ENCODE measurements around the gene PKIG.
"Not testable (repeated sequence)": the region's sequence is repeated elsewhere in the genome, so short reads cannot be mapped to it uniquely, and the experiment has no call there.

The PKIG gene

DNA sequence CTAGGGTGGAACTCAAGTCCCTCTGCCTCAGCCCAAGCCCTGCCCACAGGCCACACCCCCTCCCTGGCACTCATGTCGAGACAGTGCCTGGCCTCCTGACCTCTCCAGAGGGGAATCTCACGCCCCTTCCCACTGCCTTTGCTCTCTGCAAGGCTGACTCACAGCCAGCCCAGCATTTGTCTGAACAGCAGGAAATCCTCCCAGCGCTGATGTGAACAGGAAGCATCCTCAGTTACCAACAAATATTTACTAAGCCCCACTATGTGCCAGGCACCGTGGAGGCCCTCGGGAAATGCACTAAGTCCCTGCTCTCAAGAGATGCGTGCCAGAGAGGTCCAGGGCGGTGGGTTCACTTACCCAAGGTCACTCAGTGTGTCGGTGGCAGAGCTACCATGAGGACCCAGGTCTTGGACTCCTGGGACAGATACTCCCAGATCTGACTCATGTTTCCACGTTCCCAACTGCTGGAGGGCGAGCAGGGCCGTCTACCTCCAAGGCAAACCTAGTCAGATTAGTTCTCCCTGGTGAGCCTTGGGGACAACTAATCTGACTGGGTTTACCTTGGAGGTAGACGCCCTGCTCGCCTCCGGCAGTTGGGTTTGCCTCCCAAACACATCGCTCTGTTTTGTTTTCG, 61.3 kb downstream of the PKIG start:
- peak; percentile 76 for DNase-seq

DNA sequence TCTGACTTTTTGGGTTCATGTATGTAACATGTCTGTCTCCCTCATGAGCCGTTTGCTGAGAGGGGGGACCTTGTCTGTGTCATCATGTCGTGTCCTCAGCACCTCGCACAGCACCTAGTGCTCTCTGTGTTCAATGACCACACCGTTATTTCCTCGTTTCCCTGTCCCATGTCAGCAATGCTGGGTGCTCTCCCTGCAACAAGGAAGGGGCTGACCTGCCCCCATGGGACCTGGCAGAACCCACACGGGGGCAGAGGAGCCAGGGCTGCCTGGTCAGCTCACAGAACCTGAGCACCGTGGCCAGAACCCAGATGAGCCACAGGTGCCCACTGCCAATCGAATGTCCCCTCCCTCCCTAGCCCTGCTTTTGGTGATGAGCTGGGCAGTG, 61.8 kb downstream of the PKIG start:
- no peak for DNase-seq

DNA sequence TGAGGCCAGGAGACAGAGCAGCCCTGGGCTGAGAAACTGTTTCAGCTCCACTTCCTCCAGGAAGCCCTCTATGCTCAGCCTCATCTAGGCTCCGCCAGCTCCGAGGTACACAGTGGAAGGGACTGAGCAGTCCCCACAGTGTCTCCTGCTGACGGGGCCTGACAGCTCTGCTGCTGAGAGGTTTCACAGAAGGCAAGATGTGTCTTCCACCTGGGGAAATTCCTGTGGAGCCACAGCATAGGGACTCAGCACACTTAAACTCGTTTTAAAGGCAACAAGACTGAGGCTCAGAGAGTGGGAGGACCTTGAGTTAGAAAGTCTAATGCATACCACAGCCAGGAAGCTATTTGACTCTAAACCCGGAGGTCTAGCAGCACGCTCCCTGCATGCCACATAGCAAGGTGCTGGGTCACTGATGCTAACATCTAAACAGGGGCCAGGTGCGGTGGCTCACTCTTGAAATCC, 62.3 kb downstream of the PKIG start:
- no peak for DNase-seq

DNA sequence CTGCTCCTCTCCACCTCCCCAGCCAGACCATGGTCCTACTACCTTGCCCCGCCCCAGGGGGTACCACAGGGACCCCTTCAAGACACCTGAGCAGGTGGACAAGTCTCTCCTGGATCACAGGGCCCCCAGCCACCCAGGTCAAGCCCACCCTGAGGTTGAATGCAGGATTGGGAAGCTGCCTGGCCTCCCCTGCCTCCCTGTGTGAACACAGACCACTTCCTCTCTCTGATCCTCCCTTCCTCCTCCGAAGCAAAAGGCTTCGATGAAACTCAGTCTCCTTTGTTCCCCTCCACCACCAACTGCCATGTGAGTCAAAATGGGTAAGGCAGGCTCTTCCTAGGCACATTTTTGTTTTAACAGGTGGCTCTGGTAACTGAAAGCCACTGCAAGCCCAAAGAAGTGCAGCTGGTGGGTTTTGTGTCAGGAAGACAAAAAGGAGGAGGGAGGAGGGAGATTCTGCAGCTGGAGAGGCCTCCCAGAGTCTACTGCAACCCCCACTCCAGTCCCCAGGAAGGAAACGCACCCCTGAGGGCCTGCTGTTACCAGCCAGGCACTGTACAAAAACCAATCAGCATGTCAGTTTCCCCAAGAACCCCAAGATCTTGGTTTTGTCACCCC, 63.8 kb downstream of the PKIG start:
- DNase-seq, result no peak

DNA sequence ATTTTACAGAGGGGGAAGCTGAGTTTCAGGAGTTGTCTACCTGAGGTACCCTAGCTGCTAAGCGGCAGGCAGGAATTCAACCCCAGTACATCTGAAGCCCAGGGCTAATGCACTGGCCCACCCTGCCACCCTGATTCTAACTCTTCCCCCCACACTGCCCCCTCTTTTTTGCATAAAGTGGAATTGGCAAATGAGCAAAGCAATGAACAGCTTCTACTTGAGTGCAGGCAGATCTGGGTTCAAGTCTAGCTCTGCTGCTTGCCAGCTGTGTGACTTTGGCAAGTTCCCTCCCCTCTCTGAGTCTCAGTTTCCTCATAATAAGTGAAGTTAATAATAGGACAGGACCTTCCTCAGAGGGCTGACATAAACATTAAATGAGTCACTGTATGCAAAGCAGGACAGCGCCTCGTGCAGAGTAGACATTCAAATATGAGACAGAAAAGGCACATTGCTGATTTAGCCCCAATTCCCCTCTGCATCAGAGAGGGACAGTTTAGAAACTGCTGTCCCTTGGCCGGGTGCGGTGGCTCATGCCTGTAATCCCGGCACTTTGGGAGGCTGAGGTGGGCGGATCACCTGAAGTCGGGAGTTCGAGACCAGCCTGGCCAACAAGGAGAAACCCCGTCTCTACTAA, 64.4 kb downstream of the PKIG start:
- no peak for DNase-seq

DNA sequence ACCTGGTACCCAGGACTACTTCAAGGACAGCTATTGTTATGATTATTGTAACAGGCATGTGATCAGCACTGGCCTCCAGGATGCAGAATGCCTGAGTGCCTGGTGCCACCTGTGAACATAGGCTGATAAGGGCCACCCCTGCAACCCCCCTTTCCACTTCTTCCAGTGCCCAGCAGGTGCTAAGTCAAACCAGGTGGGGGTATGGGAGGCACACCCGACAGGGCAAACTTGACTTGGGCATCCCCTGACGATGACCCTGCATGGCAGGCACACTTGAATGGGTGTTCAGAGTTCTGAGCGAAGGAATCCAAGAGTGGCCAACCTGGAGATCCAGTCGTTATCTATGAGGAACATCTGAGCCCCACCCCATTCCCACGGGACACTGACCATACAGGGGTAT, 65.7 kb downstream of the PKIG start:
- no peak for DNase-seq

DNA sequence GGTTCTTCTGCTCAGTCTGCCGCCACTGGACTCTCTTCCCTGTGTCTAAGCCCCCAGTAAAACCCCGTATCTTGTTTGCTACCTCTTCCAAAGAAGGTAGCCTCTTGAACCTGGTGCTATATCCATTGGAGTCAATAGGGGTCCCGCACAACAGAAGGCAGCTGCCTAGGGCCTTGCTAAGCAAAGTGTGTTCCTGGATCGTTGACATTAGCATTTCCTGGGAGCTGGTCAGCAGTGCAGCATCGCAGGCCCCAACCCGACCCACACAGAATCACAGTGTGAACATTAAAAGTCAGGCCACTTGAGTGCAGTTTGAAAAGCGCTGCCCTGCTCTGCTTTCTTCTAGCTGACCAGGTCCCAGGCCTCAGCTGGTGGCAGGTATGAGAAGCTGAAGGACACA, 66.2 kb downstream of the PKIG start:
- DNase-seq, result no peak

DNA sequence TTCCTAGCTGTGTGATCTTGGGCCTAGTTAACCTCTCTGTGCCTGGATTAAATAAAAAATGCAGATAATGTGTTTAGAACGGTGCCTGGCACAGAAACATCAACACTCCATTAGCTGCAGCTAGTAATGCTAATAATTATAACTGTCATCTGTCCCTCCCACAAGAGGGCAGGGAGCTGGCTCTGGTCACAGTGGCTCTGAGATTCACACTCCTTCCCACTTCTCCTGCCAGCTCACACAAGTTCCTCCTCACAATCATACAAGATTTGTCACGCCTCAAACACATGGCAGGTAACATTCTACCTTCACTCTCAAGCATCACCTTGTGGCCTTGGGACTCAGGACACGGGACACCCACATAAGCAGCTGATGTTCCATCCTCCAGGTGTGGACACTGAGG, 66.7 kb downstream of the PKIG start:
- DNase-seq, result no peak

DNA sequence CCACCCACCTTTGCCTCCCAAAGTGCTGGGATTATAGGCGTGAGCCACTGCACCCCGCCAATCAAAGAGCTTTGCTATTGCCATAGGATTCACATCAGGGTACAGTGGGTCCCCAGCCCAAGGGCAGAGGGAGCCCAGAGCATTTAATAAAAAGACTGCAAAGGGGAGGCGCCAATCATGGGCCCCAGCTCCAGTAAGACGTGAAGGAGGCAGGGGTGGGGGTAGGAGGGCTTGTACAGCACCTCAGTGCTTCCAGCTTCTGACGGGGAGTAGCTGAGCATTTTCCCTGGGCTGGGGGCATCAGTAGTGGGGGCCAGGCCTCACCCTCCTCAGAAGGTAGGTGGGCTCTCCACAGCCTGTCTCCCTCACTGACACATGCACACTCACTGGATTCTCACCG, 67.6 kb downstream of the PKIG start:
- DNase-seq, result no peak

DNA sequence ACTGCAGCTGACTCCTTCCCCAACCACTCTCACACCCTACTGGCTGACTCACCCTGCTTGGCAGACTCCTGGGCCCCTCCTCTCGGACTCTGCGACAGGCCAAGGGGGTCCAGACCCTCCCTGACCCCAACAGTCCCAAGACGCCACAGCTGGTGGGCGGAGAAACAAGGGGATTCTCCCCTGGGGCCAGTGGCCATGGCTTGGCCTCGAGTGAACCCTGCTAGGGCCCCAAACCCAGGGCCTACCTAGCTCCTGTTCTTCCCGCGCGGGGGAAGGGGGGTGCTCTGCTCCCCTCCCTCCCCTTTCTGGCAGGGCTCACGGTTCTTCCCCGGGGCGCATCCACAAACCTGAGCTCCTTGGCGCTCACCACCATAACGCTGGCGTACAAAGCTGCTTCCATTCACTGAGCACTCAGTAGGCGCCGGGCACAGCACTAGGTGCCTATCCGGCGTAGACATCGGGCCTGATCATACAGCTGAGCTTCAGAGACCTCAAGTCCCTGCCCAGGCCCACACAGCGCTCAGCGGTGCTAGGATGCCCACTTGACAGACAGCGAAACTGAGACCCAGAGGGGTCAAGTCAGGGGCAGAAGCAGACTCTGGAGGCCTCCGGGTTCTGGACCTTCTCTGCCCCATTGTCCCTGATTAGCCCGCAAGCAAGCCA, 68.5 kb downstream of the PKIG start:
- DNase-seq, result no peak

DNA sequence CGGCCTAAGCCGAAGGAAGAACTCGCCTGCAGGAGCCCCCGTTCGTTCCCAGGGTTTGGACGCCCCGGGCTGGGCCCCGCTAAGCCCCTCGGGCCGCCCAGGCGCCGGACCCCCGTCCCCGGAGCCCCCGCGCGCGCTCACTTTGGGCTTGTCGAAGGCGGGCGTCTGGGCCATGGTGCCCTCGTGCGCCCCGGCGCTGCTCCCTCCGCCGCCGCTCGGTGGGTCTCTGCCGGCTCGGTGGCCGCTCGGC, 69.0 kb downstream of the PKIG start:
- no peak for DNase-seq

DNA sequence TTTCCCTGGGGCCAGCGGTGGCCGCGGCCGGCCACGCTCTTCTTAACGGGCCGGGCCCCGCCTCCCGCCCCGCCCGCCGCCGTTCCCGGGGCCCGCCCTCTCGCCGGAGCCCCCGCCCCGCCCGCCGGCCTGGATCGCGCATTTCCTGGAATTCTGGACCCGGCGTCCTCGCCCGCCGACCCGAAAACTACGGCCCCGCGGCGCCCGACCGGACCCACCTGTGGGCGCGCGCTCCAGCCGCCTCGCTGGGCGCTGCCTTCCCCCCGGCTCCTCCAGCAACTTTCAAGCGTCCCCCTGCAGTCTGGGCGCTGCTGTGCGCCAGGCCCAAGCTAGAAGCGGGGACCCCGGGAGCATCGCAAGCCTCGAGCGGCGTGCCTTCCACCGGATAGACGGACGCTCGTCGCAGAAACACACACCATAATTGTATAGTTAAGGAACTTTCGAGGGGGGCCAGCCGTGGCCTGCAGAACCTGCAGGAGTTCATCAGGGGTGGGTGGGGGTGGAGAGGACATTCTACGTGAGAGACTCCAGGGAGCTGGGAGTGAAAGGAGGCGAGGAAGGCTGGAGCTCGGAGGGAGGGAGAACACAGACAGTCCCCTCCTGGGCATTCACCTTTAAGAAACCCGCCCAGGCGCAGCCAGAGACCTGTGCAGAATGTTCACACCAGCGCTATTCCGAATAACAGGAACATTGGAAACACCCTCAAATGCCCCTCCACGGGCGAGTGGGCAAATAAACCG, 69.5 kb downstream of the PKIG start, which contains the start of gene ADA:
Gene ADA, minus strand, starts transcription at position 16 of the 740 bp plus-strand sequence. CDS start 92 bp downstream, outside the sequence.
- DNase-seq, result no peak

DNA sequence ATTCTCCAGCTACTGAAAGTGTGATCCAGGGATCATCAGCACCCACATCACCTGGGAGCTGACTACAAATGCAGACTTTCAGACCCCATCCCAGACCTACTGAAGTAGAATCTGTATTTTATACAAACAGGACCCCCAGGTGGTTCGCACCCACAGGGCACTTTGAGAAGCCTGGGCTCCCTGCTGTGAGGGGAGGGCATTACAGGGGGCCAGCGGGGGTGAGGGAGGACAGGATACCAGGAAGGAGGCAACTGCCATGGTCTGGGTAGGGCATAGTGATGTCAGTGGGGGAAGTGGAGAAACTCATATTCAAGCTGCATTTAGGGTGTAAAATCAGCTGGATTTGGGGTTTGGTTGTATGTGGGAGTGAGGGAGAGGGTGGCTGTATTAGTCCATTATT, 71.2 kb downstream of the PKIG start:
- DNase-seq, result no peak

DNA sequence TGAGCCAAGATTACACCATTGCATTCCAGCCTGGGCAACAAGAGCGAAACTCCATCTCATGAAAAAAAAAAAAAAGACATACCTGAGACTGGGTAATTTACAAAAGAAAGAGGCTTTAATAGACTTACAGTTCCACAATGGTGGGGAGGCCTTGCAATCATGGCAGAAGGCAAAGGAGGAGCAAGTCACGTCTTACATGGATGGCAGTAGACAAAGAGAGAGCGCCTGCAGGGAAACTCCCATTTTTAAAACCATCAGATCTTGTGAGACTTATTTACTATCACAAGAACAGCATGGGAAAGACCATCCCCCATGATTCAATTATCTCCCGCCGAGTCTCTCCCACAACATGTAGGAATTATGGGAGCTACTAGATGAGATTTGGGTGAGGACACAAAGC, 71.8 kb downstream of the PKIG start:
- DNase-seq, result not testable (repeated sequence)

DNA sequence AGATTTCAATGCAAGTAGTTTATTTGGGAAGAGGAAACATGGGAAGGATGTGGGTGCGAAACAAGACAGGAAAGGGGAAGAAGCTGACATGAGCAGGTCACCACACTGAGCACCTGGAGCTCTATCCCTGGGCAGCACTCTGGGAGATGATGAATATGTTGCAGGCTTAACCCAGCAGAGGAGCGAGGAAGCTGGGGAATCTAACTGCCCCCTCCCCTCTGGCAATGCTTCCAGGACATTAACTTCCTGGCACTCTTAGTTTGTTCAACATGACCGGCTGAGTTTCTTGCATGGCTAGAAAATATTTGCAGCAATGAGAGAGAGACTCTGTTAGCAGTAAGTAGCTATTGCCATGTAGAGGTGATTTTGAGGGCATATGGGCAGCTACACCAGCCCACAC, 74.1 kb downstream of the PKIG start:
- DNase-seq, result no peak

DNA sequence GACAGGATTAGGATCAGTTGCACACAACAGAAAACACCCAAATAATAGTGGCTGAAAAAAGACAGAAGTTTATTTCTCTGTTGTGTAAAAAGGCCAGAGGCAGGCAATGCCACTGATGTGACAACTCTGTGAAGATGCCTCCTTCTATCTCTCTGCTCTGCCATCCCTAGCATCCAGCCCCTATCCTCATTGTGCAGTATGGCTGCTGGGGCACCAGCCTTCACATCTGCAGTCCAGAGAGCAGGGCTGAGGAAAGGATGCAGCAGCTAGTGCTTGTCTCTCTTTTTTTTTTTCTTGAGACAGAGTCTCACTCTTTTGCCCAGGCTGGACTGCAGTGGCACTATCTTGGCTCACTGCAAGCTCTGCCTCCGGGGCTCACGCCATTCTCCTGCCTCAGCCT, 75.5 kb downstream of the PKIG start:
- DNase-seq, result no peak

DNA sequence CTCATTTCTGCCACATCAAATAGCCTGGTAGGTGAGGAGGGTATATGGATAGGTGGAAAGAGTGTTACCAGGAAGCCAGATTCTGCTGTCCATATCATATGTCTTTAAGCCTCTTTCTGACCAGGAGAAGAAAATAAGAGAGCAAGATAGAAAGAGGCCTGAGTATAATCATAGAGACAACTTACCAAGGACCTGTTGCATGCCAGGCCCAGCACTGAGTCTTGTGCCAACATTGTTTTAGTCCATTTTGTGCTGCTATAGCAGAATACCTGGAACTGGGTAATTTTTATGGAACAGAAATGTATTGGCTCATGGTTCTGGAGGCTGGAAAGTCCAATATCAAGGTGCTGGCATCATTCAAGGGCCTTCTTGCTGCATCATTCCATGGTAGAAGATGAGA, 76.4 kb downstream of the PKIG start:
- no peak for DNase-seq

DNA sequence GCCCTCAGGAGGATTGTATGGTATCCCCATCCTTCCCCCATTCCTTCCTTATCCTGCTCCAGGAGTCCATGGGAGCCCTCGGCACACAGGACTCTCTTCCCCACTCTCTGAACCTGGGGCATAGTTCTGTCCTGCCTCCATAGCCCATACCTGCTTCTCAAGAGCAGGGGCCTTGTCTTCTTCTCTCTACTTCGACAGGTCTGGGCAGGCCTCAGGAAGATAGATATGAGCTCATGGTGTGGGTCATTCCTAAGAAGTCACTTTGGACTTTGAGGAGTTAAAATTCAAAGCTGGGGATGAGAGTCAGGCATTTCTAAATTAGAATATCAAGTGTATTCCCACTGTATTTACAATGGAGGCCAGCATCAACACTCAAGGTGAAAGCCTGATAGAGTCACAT, 77.6 kb downstream of the PKIG start:
- no peak for DNase-seq

DNA sequence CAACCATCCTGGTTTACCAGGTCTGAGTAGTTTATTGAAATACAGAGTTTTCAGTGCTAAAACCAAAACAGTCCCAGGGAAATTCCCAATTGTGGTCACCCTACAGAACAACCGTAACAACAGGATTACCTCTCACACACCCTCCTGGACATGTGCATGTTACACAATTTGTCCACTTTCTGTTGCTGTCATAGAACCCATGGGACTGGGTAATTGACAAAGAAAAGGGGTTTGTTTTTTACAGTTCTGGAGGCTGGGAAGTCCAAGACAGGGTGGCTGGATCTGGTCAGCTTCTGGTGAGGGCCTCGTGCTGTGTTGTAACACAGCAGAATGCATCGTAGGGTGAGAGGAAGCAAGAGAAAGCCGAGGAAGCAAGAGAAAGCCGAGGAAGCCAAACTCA, 78.2 kb downstream of the PKIG start:
- DNase-seq, result no peak

DNA sequence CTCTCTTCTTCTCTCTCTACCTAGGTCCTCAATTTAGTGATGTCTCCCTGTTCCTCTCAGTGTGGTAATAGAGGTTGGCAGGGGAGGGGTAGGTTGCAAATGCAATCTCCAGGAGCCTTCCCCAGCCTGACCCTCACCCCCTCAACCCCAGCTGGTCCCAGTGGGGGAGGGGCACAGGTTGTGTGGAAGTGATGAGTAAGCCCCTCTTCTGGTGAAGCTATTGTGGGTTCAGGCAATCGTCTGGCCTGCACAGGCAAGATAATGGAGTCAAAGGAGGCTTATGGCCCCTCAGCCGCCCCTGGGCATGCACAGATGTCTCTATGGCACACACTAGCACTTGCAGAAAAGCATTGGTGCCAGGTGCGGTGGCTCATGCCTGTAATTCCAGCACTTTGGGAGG, 79.9 kb downstream of the PKIG start:
- DNase-seq, result no peak

DNA sequence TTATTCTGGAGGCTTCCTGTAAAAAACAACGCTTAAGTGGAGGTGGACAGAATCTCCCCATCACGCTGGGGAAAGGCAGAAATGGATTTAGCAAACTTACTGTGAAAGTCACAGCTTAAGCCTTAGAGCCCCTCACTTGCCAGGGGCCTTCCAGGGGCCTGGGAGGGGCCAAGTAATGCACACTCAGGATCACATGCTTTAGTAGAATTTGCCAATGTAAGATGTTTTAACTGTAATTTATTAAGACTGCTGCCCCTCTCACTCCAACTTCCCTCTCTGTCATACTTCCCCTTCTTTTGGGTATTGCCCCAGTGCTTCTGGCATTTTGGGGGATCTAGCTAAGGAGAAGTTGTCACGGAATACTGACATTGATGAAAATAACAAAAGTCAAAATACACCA, 81.8 kb downstream of the PKIG start:
- no peak for DNase-seq

DNA sequence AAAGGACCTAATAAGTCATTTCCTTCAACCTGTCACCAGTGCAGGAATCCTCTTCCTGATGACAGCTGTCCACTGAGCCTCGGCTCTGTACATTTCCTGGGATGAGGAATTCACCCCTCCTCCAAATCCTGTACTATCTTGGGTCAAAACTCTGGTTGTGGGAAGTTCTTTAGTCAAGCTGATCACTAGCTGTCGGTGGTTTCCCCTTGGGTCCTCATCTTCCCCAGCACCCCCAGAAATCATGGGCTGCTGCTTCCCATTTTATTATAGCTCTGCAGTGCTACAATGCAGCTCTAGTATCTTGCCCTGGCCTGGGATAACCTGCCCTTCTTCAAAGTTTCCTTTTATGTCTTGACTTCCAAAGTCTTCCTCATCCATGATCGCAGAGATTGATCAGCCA, 83.7 kb downstream of the PKIG start:
- no peak for DNase-seq

Data from T1000 (cell line).